GM23248 (cell line): ENCODE results near the gene KIFC3.

Experiments used
- EZH2 ChIP-seq: fragments of 200-600 bp; sonication (generic); IDR thresholded peaks from 2 replicates; pipeline ENCODE4 v1.6.1; 2018; ENCODE audit warnings: antibody characterized with exemption, mild to moderate bottlenecking; ENCODE audit not compliant: insufficient read depth, poor library complexity, severe bottlenecking
- EZH2phosphoT487 ChIP-seq: fragments of 200-600 bp; sonication (generic); IDR thresholded peaks from 2 replicates; pipeline ENCODE4 v1.6.1; 2018; ENCODE audit warnings: antibody characterized with exemption, moderate library complexity, mild to moderate bottlenecking, low read depth; ENCODE audit not compliant: insufficient read depth

- no peak for TF ChIP-seq EZH2
- no peak for TF ChIP-seq EZH2phosphoT487
Observed at GRCh38 chr16:57797526-57798266, 4.6 kb downstream of the KIFC3 start.
